GM23338 (cell line): Measurements from ENCODE around the gene FUZ. TPM values are rescaled to one million over a fixed set of nuclear protein-coding genes. Genes with fewer than 3 reads are reported as not detected.

Source experiments
- ATAC-seq: fragments of 200-7000 bp; cut with Tn5 transposase; 3 replicates; pipeline ENCODE4 v1.9.1; 2020
- DNase-seq: peaks from one replicate; pipeline ENCODE4 v3.0.0-alpha.2; 2015; ENCODE audit warnings: low spot score
- H2AFZ ChIP-seq: fragments of 200-600 bp; sonication (generic); 2 replicates; pipeline ENCODE4 v1.8.0; 2016; ENCODE audit warnings: antibody characterized with exemption, mild to moderate bottlenecking, moderate library complexity
- H3F3A ChIP-seq: fragments of 200-600 bp; sonication (generic); replicated peaks from 2 replicates; pipeline ENCODE4 v1.8.0; 2017; ENCODE audit warnings: antibody characterized with exemption, mixed run types, low read depth
- H3K27ac ChIP-seq: fragments of 200-600 bp; sonication (generic); 2 replicates; pipeline ENCODE4 v1.6.1; 2016; ENCODE audit warnings: low read depth
- H3K27me3 ChIP-seq: fragments of 200-600 bp; sonication (generic); 2 replicates; pipeline ENCODE4 v1.8.0; 2016; ENCODE audit warnings: mild to moderate bottlenecking, mixed run types, moderate library complexity; ENCODE audit not compliant: insufficient read depth
- H3K36me3 ChIP-seq: fragments of 200-600 bp; sonication (generic); 2 replicates; pipeline ENCODE4 v1.8.0; 2016; ENCODE audit warnings: mild to moderate bottlenecking; ENCODE audit not compliant: insufficient read depth
- H3K4me1 ChIP-seq: fragments of 200-600 bp; sonication (generic); 2 replicates; pipeline ENCODE4 v1.8.0; 2016; ENCODE audit warnings: mild to moderate bottlenecking, moderate library complexity; ENCODE audit not compliant: insufficient read depth
- H3K4me2 ChIP-seq: fragments of 200-600 bp; sonication (generic); 2 replicates; pipeline ENCODE4 v1.7.1; 2017; ENCODE audit warnings: mixed run types
- H3K4me3 ChIP-seq: fragments of 200-600 bp; sonication (generic); 2 replicates; pipeline ENCODE4 v1.6.1; 2016; ENCODE audit warnings: mixed run types
- H3K79me2 ChIP-seq: fragments of 200-600 bp; sonication (generic); replicated peaks from 2 replicates; pipeline ENCODE4 v1.8.0; 2017; ENCODE audit warnings: mild to moderate bottlenecking; ENCODE audit not compliant: insufficient read depth
- H3K9me2 ChIP-seq: fragments of 200-600 bp; sonication (generic); 2 replicates; pipeline ENCODE4 v1.8.0; 2017; ENCODE audit not compliant: insufficient read depth
- H4K20me1 ChIP-seq: fragments of 200-600 bp; sonication (generic); replicated peaks from 2 replicates; pipeline ENCODE4 v1.8.0; 2017; ENCODE audit warnings: mild to moderate bottlenecking; ENCODE audit not compliant: insufficient read depth
- H3K27ac Mint-ChIP-seq: 2 replicates; pipeline ENCODE4 v1.8.0; 2020; ENCODE audit warnings: inconsistent platforms, mild to moderate bottlenecking, moderate library complexity, mixed read lengths
- H3K27me3 Mint-ChIP-seq: 3 replicates; pipeline ENCODE4 v1.8.0; 2022; ENCODE audit warnings: low read depth, mild to moderate bottlenecking, moderate library complexity, mixed read lengths, inconsistent platforms; ENCODE audit not compliant: insufficient read depth, poor library complexity
- H3K36me3 Mint-ChIP-seq: 3 replicates; pipeline ENCODE4 v1.8.0; 2021; ENCODE audit warnings: low read depth, mild to moderate bottlenecking, inconsistent platforms, moderate library complexity, mixed read lengths
- H3K4me1 Mint-ChIP-seq: 3 replicates; pipeline ENCODE4 v1.8.0; 2020; ENCODE audit warnings: mild to moderate bottlenecking, inconsistent platforms, mixed read lengths
- H3K4me3 Mint-ChIP-seq: 3 replicates; pipeline ENCODE4 v1.8.0; 2021; ENCODE audit warnings: moderate library complexity, mild to moderate bottlenecking, inconsistent platforms, mixed read lengths
- H3K9me3 Mint-ChIP-seq: 3 replicates; pipeline ENCODE4 v1.8.0; 2020; ENCODE audit warnings: moderate library complexity, mild to moderate bottlenecking, inconsistent platforms, mixed read lengths
- EZH2phosphoT487 ChIP-seq: fragments of 200-600 bp; sonication (generic); IDR thresholded peaks from one replicate; pipeline ENCODE4 v1.8.1; 2018; ENCODE audit warnings: antibody characterized with exemption; ENCODE audit not compliant: unreplicated experiment
- ZNF114 ChIP-seq: fragments of 250-450 bp; sonication (Bioruptor Pico); IDR thresholded peaks from 2 replicates; pipeline ENCODE4 v1.5.0; 2020; ENCODE audit warnings: mild to moderate bottlenecking, moderate library complexity
- ZNF331 ChIP-seq: fragments of 250-450 bp; sonication (Bioruptor Pico); IDR thresholded peaks from 2 replicates; pipeline ENCODE4 v1.5.0; 2020; ENCODE audit warnings: low read depth, mild to moderate bottlenecking, moderate library complexity
- polyA plus RNA-seq: library from polyadenylated mRNA; unstranded; fragments of >200 nt; fragmentation: Nextera tagmentation; extraction: Ambion mirVana; gene quantifications from 2 replicates; pipeline ENCODE4 v1.2.1, GENCODE V29; 2016
- total RNA-seq: library from RNA; depleted of rRNA; stranded (reverse); fragments of >200 nt; shearing (Covaris generic); gene quantifications from 2 replicates; pipeline ENCODE4 v1.2.3, GENCODE V29; 2014
- TF ChIP-seq, protein P1 (sequence below): IDR thresholded peaks from one replicate; pipeline ENCODE4 v1.6.1; 2018; ENCODE audit warnings: antibody characterized with exemption; ENCODE audit not compliant: unreplicated experiment
- TF ChIP-seq, protein P2 (sequence below), 2 experiments: fragments of 200-600 bp in 1 of 2; sonication (generic) in 1 of 2; conservative IDR thresholded peaks; 2 replicates each; pipeline versions ENCODE4 v1.5.1 to v1.6.1; 2016 to 2017; ENCODE audit warnings: antibody characterized with exemption in 2 of 2, low read depth in 2 of 2, mild to moderate bottlenecking in 2 of 2, moderate library complexity in 1 of 2
- TF ChIP-seq, protein P3 (sequence below): fragments of 250-450 bp; sonication (Bioruptor Pico); IDR thresholded peaks from 2 replicates; pipeline ENCODE4 v1.5.0; 2020; ENCODE audit warnings: mild to moderate bottlenecking, moderate library complexity

The FUZ gene
- total and polyA plus RNA-seq, 2 experiments from 2014 or later: 24.3 to 34.8 TPM

DNA sequence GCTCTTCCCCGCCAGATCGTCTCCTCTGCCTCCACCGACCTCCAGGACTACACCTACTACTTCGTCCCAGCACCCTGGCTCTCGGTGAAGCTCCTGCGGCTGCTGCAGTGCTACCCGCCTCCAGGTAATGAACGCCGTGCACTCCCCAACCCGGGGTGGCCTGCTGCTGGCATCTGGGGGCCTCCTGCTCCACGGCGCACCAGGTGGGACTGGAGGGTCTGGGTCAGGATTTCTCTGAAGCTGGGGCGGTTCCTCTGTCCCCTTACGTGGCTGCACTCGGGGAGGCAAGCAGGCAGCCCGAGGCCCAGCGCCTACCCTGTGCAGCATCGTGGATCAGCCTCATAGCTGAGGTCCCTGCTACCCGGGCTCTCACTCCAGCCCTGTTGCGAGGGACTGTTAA, 17.5 kb downstream of the FUZ start:
- ATAC-seq (no peak), DNase-seq (no peak)
- Histone ChIP-seq H3K4me1 (no peaks in the 10 kb centered on the region), H3K9me2 (no peaks in the 10 kb centered on the region), H3F3A (0 out of 2 replicates have a peak, but pooled peaks cover 3% of the 10 kb centered on the region), H3K27me3 (no peaks in the 10 kb centered on the region), H4K20me1 (no peaks in the 10 kb centered on the region; the same call in none of the 2 replicates), H3K79me2 (no peaks in the 10 kb centered on the region), H3K4me3 (no peak overlapping the region), H3K4me2 (no peak overlapping the region), H3K36me3 (no peaks in the 10 kb centered on the region; the same call in 1 of the 2 replicates), H3K27ac (no peak overlapping the region), H2AFZ (no peak overlapping the region)
- TF ChIP-seq, protein P1, sequence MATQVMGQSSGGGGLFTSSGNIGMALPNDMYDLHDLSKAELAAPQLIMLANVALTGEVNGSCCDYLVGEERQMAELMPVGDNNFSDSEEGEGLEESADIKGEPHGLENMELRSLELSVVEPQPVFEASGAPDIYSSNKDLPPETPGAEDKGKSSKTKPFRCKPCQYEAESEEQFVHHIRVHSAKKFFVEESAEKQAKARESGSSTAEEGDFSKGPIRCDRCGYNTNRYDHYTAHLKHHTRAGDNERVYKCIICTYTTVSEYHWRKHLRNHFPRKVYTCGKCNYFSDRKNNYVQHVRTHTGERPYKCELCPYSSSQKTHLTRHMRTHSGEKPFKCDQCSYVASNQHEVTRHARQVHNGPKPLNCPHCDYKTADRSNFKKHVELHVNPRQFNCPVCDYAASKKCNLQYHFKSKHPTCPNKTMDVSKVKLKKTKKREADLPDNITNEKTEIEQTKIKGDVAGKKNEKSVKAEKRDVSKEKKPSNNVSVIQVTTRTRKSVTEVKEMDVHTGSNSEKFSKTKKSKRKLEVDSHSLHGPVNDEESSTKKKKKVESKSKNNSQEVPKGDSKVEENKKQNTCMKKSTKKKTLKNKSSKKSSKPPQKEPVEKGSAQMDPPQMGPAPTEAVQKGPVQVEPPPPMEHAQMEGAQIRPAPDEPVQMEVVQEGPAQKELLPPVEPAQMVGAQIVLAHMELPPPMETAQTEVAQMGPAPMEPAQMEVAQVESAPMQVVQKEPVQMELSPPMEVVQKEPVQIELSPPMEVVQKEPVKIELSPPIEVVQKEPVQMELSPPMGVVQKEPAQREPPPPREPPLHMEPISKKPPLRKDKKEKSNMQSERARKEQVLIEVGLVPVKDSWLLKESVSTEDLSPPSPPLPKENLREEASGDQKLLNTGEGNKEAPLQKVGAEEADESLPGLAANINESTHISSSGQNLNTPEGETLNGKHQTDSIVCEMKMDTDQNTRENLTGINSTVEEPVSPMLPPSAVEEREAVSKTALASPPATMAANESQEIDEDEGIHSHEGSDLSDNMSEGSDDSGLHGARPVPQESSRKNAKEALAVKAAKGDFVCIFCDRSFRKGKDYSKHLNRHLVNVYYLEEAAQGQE: no peak
- TF ChIP-seq ZNF114 (CRISPR knock-in tag): no peak
- no peaks in the 10 kb centered on the region for H3K4me1 Mint-ChIP-seq
- peaks cover 53% of the 10 kb centered on the region for H3K36me3 Mint-ChIP-seq
- H3K9me3 Mint-ChIP-seq: no peaks in the 10 kb centered on the region
- no peak overlapping the region for H3K27ac Mint-ChIP-seq
- peaks cover 6% of the 10 kb centered on the region for H3K27me3 Mint-ChIP-seq
- no peak overlapping the region for H3K4me3 Mint-ChIP-seq

DNA sequence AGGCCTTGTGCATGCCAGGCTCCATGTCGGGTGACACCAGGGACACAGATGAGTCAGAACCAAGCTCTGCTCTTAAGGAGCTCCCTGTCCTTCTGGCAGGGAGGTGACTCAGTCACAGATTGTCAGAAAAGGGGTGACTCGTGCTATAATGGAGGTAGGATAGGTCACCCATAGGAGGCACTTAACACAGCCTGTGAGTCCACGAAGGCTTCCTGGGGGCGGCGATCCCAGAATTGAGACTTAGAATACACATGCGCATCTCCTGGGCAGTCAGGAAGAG, 19.6 kb downstream of the FUZ start:
- Histone ChIP-seq H2AFZ (no peak overlapping the region), H3K27me3 (no peaks in the 10 kb centered on the region), H3K4me1 (no peaks in the 10 kb centered on the region), H4K20me1 (peaks cover 4% of the 10 kb centered on the region), H3K9me2 (no peaks in the 10 kb centered on the region), H3K4me2 (no peak overlapping the region), H3K36me3 (no peaks in the 10 kb centered on the region; the same call in 1 of the 2 replicates), H3K79me2 (no peaks in the 10 kb centered on the region; the same call in 1 of the 2 replicates), H3F3A (0 out of 2 replicates have a peak, but pooled peaks cover 3% of the 10 kb centered on the region), H3K4me3 (no peak overlapping the region), H3K27ac (no peak overlapping the region)
- DNase-seq: no peak
- Mint-ChIP-seq H3K27ac (no peak overlapping the region), H3K9me3 (peaks cover 3% of the 10 kb centered on the region; the same call in 1 of the 3 replicates), H3K4me1 (no peaks in the 10 kb centered on the region), H3K36me3 (peaks cover 42% of the 10 kb centered on the region), H3K27me3 (peaks cover 8% of the 10 kb centered on the region), H3K4me3 (no peak overlapping the region)
- ATAC-seq: no peak
- TF ChIP-seq, protein P2, sequence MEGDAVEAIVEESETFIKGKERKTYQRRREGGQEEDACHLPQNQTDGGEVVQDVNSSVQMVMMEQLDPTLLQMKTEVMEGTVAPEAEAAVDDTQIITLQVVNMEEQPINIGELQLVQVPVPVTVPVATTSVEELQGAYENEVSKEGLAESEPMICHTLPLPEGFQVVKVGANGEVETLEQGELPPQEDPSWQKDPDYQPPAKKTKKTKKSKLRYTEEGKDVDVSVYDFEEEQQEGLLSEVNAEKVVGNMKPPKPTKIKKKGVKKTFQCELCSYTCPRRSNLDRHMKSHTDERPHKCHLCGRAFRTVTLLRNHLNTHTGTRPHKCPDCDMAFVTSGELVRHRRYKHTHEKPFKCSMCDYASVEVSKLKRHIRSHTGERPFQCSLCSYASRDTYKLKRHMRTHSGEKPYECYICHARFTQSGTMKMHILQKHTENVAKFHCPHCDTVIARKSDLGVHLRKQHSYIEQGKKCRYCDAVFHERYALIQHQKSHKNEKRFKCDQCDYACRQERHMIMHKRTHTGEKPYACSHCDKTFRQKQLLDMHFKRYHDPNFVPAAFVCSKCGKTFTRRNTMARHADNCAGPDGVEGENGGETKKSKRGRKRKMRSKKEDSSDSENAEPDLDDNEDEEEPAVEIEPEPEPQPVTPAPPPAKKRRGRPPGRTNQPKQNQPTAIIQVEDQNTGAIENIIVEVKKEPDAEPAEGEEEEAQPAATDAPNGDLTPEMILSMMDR (conservative IDR thresholded peaks at IDR 0.05; ENCODE audit: low read depth in 2 of 2): no peak
- TF ChIP-seq, protein P1: no peak
- TF ChIP-seq ZNF331 (CRISPR knock-in tag): no peak
- no peak for TF ChIP-seq EZH2phosphoT487
- TF ChIP-seq, protein P3, sequence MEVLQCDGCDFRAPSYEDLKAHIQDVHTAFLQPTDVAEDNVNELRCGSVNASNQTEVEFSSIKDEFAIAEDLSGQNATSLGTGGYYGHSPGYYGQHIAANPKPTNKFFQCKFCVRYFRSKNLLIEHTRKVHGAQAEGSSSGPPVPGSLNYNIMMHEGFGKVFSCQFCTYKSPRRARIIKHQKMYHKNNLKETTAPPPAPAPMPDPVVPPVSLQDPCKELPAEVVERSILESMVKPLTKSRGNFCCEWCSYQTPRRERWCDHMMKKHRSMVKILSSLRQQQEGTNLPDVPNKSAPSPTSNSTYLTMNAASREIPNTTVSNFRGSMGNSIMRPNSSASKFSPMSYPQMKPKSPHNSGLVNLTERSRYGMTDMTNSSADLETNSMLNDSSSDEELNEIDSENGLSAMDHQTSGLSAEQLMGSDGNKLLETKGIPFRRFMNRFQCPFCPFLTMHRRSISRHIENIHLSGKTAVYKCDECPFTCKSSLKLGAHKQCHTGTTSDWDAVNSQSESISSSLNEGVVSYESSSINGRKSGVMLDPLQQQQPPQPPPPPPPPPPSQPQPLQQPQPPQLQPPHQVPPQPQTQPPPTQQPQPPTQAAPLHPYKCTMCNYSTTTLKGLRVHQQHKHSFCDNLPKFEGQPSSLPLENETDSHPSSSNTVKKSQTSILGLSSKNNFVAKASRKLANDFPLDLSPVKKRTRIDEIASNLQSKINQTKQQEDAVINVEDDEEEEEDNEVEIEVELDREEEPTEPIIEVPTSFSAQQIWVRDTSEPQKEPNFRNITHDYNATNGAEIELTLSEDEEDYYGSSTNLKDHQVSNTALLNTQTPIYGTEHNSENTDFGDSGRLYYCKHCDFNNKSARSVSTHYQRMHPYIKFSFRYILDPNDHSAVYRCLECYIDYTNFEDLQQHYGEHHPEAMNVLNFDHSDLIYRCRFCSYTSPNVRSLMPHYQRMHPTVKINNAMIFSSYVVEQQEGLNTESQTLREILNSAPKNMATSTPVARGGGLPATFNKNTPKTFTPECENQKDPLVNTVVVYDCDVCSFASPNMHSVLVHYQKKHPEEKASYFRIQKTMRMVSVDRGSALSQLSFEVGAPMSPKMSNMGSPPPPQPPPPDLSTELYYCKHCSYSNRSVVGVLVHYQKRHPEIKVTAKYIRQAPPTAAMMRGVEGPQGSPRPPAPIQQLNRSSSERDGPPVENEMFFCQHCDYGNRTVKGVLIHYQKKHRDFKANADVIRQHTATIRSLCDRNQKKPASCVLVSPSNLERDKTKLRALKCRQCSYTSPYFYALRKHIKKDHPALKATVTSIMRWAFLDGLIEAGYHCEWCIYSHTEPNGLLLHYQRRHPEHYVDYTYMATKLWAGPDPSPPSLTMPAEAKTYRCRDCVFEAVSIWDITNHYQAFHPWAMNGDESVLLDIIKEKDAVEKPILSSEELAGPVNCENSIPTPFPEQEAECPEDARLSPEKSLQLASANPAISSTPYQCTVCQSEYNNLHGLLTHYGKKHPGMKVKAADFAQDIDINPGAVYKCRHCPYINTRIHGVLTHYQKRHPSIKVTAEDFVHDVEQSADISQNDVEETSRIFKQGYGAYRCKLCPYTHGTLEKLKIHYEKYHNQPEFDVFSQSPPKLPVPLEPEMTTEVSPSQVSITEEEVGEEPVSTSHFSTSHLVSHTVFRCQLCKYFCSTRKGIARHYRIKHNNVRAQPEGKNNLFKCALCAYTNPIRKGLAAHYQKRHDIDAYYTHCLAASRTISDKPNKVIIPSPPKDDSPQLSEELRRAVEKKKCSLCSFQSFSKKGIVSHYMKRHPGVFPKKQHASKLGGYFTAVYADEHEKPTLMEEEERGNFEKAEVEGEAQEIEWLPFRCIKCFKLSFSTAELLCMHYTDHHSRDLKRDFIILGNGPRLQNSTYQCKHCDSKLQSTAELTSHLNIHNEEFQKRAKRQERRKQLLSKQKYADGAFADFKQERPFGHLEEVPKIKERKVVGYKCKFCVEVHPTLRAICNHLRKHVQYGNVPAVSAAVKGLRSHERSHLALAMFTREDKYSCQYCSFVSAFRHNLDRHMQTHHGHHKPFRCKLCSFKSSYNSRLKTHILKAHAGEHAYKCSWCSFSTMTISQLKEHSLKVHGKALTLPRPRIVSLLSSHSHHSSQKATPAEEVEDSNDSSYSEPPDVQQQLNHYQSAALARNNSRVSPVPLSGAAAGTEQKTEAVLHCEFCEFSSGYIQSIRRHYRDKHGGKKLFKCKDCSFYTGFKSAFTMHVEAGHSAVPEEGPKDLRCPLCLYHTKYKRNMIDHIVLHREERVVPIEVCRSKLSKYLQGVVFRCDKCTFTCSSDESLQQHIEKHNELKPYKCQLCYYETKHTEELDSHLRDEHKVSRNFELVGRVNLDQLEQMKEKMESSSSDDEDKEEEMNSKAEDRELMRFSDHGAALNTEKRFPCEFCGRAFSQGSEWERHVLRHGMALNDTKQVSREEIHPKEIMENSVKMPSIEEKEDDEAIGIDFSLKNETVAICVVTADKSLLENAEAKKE (CRISPR knock-in tag): no peak
- TF ChIP-seq ZNF114 (CRISPR knock-in tag): no peak
